Amniotic stem cell (primary cell): ENCODE data around the gene GLIPR2.
"Not testable (repeated sequence)": the region's sequence is repeated elsewhere in the genome, so short reads cannot be mapped to it uniquely, and the experiment has no call there.

Experiments used
- DNase-seq: peaks from one replicate; lab custom pipeline; 2025; lab: John Stamatoyannopoulos, UW

Gene GLIPR2

DNA sequence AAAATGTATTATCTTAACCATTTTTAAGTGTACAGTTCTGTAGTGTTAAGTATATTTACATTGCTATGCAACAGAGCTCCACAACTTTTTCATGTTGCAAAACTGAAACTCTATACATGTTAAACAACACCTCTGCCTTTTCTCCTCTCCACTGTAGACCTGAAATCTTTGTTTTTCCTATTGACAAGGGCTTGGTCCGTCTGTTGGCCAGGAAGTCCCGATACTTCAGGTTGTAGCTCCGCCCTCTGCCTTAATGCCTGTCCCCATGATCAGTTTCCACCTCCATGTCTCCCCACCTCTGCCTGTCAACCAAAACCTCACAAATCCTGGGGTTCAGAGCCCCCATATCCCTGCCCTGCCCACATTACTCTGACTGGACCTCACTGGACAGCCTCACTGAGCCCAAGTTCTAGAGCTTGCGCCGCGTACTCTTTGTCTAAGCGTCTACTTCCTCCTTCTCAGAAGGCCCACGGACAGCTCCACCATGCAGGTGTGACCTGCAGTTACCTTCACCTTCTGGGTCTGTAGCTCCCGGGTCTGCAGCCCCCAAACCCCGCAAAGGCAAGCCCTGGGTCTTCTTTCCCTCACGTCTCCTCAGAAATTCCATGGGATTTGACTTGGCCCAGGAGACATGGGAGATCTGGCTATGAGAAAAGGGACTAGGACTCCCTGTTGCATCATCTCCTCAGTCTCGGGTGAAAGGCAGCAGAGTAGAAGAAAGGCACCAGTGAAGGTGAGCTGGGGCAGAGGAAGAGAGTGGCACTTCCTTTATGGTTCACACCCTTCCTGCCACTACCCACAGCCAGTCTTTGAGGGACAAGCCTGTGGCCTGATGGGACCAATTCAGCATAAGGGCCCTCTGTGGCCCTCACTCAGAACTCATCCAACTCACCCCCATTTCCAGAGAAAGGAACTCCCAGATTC, 8.0 kb downstream of the GLIPR2 start:
- DNase-seq, result no peak

- DNase-seq, result no peak
These were observed 9.4 kb downstream of the GLIPR2 start for GRCh38 chr9:36145970-36146369.

DNA sequence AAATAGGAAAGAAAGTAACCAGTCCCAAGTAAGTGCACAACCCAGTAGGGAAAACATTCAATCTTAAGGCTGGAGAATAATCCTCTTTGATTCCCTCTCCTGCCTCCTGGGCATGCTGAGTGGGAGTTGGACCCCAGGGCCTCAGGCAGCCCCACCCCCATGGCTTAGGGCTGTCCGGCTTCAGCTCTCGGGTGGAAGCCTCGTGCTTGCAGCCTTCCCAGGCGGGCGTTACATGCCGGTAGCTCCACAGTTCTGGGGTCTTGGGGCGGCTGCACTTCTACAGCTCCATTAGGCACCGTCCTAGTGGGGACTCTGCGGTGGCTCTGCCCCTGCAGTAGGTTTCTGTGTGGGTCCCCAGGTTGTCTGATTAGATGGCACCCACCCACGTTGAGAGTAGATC, 10.1 kb downstream of the GLIPR2 start:
- DNase-seq, result no peak

GRCh38 chr9:36147441-36148175, 11.1 kb downstream of the GLIPR2 start:
- DNase-seq, result no peak

DNA sequence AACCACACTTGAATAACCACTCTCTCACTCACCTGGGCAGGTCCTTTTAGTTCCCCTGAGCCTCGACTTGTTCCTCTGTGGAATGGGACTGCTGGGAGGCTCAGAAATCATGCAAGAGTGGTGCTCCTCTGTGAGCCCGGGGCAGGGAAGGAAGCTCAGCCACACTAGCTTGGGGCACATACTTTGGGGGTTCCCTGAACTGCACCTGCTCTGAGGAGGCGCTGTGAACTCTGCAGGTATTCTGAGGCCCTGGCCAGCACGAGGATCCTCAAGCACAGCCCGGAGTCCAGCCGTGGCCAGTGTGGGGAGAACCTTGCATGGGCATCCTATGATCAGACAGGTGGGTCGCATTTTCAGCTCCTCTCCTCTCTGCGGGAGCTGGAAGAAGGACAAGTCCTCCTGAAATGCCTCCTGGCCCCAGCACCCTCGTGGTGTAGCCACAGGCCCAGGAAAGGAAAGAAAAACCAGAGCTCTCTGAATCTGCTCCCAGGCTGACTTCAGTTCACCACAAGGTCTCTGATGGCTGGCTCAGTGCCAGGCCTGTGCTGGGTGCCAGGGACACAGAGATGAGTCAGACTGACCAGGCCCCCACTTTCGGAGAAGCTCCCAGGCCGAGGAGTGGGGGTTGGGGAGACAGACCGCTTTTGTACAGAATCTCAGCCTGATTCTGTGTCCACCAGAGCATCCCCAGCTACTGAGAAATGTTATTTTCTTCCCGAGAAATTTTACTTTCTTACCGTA, 11.9 kb downstream of the GLIPR2 start:
- peak; percentile 76 for DNase-seq

GRCh38 chr9:36149197-36149596, 12.7 kb downstream of the GLIPR2 start:
- DNase-seq, result no peak

GRCh38 chr9:36150574-36151315, 14.2 kb downstream of the GLIPR2 start:
- DNase-seq, result no peak

GRCh38 chr9:36151316-36152210, 15.0 kb downstream of the GLIPR2 start:
- DNase-seq, result no peak

DNA sequence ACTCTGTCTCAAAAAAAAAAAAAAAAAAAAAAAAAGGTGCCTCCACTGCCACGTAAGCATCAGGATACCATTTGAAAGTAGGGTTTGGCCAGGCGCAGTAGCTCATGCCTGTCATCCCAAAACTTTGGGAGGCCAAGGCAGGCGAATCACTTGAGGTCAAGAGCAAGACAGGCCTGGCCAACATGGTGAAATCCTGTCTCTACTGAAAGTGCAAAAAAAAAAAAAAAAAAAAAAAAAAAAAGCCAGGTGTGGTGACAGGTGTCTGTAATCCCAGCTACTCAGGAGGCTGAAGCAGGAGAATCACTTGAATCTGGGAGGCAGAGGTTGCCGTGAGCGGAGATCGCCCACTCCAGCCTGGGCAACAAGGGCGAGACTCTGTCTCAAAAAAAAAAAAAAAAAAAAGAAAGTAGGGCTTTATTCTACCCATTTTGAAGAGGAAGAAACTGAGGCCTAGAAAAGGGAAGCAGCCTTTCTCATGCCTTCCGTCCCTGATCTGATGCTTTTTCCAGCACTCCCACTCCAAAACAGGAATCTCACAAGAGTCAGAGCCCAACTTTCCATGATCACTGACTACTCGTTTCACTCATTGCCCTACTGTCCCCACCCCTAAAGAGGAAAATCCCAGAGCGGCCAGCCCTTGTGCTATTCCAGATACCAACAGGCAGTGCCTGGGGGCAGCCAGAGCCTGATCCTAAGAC, 16.4 kb downstream of the GLIPR2 start:
- DNase-seq, result no peak

GRCh38 chr9:36153746-36154145, 17.2 kb downstream of the GLIPR2 start:
- DNase-seq, result no peak

- DNase-seq, result no peak
These were observed 17.9 kb downstream of the GLIPR2 start for GRCh38 chr9:36154331-36154952.

DNA sequence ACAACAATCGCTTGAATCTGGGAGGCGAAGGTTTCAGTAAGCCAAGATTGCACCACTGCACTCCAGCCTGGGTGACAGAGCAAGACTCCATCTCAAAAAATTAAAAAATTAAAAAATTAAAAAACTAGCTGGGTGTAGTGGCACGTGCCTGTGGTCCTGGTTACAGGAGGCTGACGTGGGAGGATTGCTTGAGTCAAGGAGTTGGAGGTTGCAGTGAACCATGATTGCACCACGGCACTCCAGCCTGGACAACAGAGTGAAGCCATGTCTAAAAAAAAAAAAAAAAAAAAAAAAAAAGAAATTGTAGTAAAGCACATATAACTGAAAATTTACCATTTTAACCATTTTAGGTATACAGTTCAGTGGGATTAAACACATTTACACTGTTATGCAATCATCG, 19.6 kb downstream of the GLIPR2 start:
- DNase-seq, result no peak

DNA sequence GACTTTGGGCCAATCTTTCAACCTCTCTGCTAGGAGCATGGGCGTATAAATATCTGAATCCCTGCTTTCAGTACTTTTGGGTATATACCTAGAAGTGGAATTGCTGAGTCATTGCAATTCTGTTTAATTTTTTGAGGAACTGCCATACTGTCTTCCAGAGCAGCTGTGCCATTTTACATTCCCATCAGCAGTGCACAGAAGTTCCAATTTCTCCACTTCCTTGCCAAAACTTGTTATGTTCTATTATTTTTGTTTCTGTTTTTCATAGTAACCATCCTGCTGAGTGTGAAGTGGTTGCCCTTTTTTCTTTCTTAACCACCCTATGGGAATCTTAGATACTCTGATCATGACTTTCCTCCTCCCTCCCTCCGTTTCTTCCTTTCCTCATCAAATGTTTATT, 21.6 kb downstream of the GLIPR2 start:
- DNase-seq, result no peak

GRCh38 chr9:36158917-36159316, 22.4 kb downstream of the GLIPR2 start:
- no peak for DNase-seq

GRCh38 chr9:36159509-36159908, 23.0 kb downstream of the GLIPR2 start:
- DNase-seq, result not testable (repeated sequence)

GRCh38 chr9:36160126-36160525, 23.6 kb downstream of the GLIPR2 start:
- DNase-seq, result not testable (repeated sequence)

- DNase-seq, result no peak
These were observed 24.7 kb downstream of the GLIPR2 start for GRCh38 chr9:36161187-36161586.

DNA sequence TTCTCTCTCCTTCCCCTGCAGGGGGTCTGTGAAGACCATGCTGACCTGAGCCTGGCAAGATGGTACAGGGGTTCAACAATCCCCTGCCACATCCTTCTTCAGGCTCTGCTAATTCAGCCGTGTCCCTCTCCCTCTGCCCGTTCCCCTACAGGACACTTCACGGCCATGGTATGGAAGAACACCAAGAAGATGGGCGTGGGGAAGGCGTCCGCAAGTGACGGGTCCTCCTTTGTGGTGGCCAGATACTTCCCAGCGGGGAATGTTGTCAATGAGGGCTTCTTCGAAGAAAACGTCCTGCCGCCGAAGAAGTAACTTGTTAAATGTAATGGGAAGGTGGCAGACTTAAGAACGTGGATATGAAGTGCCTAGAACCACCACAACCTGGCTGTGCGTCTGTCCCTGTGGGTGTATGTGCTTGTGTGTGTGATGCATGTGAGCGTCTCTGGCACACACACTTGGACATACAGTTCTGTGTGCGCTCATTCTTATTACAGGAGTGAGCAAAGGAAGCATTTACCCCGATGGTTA, 25.7 kb downstream of the GLIPR2 start:
- DNase-seq, result no peak

DNA sequence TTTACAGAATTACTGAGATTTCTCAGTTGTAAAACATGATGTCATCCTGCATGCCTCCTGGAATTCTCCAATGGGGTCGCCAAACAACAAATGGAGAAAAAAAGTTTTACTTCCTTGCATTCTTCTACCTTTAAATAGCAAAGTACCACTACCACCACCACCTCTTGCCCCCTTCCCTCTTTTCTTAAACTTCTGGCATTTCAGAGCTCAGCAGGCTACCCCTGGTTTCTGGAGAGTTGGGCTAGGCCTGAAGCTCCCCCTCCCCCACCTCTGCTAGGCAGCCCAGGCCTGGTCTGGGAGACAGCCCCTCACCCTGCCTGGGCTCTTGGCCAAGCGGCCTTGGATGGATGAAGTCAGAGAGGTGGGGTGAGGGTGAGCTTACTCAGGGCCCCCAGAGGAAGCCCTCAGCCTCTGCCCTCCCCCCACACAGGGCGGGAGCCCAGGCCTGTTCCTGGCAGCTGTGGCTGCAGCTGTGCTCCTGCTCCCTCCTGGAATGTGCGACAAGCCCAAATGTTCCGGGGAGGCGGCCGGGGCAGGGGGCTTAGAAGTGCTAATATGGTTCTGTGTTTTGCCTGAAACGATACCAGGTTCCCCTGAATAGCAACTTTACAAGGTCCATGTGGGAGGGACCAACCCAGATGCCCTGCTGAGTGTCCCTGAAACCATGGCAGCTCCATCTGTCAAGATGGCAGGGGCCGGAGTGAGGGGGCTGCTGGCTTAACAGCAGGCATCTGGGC, 26.7 kb downstream of the GLIPR2 start:
- DNase-seq, result no peak
